HepG2 (cell line): Measurements from ENCODE around the gene NPB. TPM values are rescaled to one million over a fixed set of nuclear protein-coding genes. Genes with fewer than 3 reads are reported as not detected.

Source experiments
- BRF2 ChIP-seq: sonication (generic); formaldehyde crosslinking; IDR thresholded peaks from 2 replicates; pipeline ENCODE4 v1.8.1; 2022; ENCODE audit warnings: mild to moderate bottlenecking, missing genetic modification reagents
- FOXA1 ChIP-seq, 2 experiments: fragments of 450-650 bp in 1 of 2; sonication (generic) in 1 of 2; formaldehyde crosslinking in 1 of 2; IDR thresholded peaks; 2 replicates each; pipeline versions ENCODE4 v1.4.0 to v1.6.1; 2016 to 2020; ENCODE audit warnings: missing genetic modification reagents in 1 of 2
- IRF1 ChIP-seq: sonication (generic); formaldehyde crosslinking; IDR thresholded peaks from 2 replicates; pipeline ENCODE4 v1.4.0; 2020; ENCODE audit warnings: low read depth, mild to moderate bottlenecking, missing genetic modification reagents
- KDM5A ChIP-seq: fragments of 200-600 bp; sonication (generic); IDR thresholded peaks from 2 replicates; pipeline ENCODE4 v1.7.0; 2018; ENCODE audit warnings: antibody characterized with exemption, mild to moderate bottlenecking, low read length, borderline replicate concordance
- MBNL3 ChIP-seq: fragments of 250-450 bp; sonication (Bioruptor Pico); conservative IDR thresholded peaks from 2 replicates; pipeline ENCODE4 v1.8.0; 2022; ENCODE audit warnings: mild to moderate bottlenecking, inconsistent platforms
- SRY ChIP-seq: sonication (generic); formaldehyde crosslinking; IDR thresholded peaks from 2 replicates; pipeline ENCODE4 v1.8.0; 2022; ENCODE audit warnings: mild to moderate bottlenecking, missing genetic modification reagents
- TRIM24 ChIP-seq: sonication (generic); formaldehyde crosslinking; IDR thresholded peaks from 2 replicates; pipeline ENCODE4 v1.8.0; 2022; ENCODE audit warnings: mild to moderate bottlenecking, missing genetic modification reagents
- ZGPAT ChIP-seq: IDR thresholded peaks from 2 replicates; pipeline ENCODE4 v1.6.1; 2016; ENCODE audit warnings: mild to moderate bottlenecking
- ZNF343 ChIP-seq: sonication (generic); formaldehyde crosslinking; IDR thresholded peaks from 2 replicates; pipeline ENCODE4 v1.4.0; 2020; ENCODE audit warnings: mild to moderate bottlenecking, missing genetic modification reagents
- ZNF607 ChIP-seq: sonication (generic); formaldehyde crosslinking; IDR thresholded peaks from 2 replicates; pipeline ENCODE4 v1.5.1; 2020; ENCODE audit warnings: missing genetic modification reagents, mild to moderate bottlenecking, borderline replicate concordance
- ZNF768 ChIP-seq: sonication (generic); formaldehyde crosslinking; IDR thresholded peaks from 2 replicates; pipeline ENCODE4 v1.4.0; 2020; ENCODE audit warnings: missing genetic modification reagents
- ZSCAN5A ChIP-seq: sonication (generic); formaldehyde crosslinking; IDR thresholded peaks from 2 replicates; pipeline ENCODE4 v1.8.0; 2022; ENCODE audit warnings: mild to moderate bottlenecking, missing genetic modification reagents, borderline replicate concordance
- polyA plus RNA-seq, 8 experiments: library from polyadenylated mRNA; depleted of rRNA in 3 of 8; stranded (reverse) in 7 of 8; unstranded in 1 of 8; fragments of >200 nt; fragmentation: Illumina TruSeq in 4 of 8; extraction: Trizol in 4 of 8; gene quantifications; 2 replicates each; pipeline versions ENCODE4 v1.2.1 to v1.2.3, GENCODE V29; 2011 to 2016; ENCODE audit warnings: low read depth in 4 of 8, missing spikeins in 1 of 8, mixed read lengths in 1 of 8; ENCODE audit not compliant: insufficient read depth in 1 of 8
- total RNA-seq, 5 experiments: library from RNA; depleted of rRNA; stranded (reverse); fragments of >200 nt; fragmentation: Illumina TruSeq; extraction: Trizol; gene quantifications; 2 replicates each; pipeline ENCODE4 v1.2.3, GENCODE V29; 2016; ENCODE audit warnings: low read depth in 1 of 5
- TF ChIP-seq, protein P1 (sequence below): sonication (generic); formaldehyde crosslinking; IDR thresholded peaks from 2 replicates; pipeline ENCODE4 v1.5.0; 2020; ENCODE audit warnings: mild to moderate bottlenecking, missing genetic modification reagents
- TF ChIP-seq, protein P2 (sequence below): sonication (generic); formaldehyde crosslinking; IDR thresholded peaks from 2 replicates; pipeline ENCODE4 v1.8.1; 2023; ENCODE audit warnings: mild to moderate bottlenecking, inconsistent platforms, moderate library complexity, missing genetic modification reagents, borderline replicate concordance
- TF ChIP-seq, protein P3 (sequence below): sonication (generic); formaldehyde crosslinking; IDR thresholded peaks from 2 replicates; pipeline ENCODE4 v1.4.0; 2020; ENCODE audit warnings: mild to moderate bottlenecking, missing genetic modification reagents

NPB gene
- total and polyA plus RNA-seq, 2 of the 13 experiments (the other 11 are each of a cell fraction or from before 2014, with no cell fraction given), result 0.11 to 0.93 TPM

DNA sequence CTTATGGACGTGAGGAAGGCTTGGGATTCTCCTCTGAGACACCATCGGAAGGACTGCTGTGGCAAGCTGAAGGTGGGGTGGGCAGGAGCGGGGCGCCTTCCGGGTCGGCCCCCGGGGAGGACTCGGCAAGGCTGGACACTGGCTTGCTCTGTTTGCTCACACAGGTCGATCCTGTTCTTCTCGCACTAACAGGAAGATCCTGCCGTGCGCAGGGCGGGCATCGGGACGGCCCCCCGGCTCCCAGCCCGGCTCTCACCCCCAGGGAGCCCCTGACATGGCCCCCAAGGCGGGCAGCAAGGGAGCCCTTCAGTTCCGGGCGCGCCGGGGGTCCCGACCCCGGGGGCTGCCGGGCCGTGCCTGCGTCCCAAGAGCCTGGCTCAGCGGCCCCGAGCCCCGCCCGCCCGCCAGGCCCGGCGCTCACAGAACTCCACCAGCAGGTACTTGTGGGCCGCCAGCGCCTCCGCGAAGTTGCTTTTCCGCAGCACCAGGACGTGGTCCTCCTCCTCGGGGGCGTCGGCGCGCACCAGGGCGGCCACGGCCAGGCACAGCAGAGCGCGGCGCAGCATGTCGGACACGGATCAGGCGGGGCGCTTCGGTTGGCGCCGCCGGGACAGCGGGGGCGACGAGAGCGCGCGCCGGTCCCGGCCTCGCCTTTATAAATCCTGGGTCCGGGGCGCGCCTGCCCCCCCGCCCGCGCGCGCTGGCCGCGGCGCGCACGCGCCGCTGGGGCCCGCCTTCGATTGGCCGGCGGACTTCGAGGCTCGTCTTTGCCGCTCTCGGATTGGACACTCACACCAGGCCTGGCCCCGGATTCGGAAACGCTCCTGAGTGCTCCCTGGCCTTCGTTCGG lies 41.9 kb upstream of the NPB start, which contains the start of gene P4HB (continued):
- TF ChIP-seq ZGPAT (no peak), KDM5A (no peak), SRY (CRISPR knock-in tag) (peak; percentile 12; the same call in 1 of the 2 replicates), FOXA1 (IDR thresholded peaks at IDR 0.05) (no peak), FOXA1 (CRISPR knock-in tag; IDR thresholded peaks at IDR 0.05) (0 out of 2 replicates have a peak, but pooled peaks have one; percentile 9), TRIM24 (CRISPR knock-in tag) (no peak), ZNF343 (CRISPR knock-in tag) (peak; percentile 12; the same call in 1 of the 2 replicates), MBNL3 (CRISPR knock-in tag) (no peak; the same call in 1 of the 2 replicates), ZSCAN5A (CRISPR knock-in tag) (peak; percentile 76), ZNF607 (CRISPR knock-in tag) (peak; percentile 53; the same call in 1 of the 2 replicates), BRF2 (CRISPR knock-in tag) (peak; percentile 44; the same call in 1 of the 2 replicates), ZNF768 (peak; percentile 72), IRF1 (CRISPR knock-in tag) (no peak)
- TF ChIP-seq, protein P1, sequence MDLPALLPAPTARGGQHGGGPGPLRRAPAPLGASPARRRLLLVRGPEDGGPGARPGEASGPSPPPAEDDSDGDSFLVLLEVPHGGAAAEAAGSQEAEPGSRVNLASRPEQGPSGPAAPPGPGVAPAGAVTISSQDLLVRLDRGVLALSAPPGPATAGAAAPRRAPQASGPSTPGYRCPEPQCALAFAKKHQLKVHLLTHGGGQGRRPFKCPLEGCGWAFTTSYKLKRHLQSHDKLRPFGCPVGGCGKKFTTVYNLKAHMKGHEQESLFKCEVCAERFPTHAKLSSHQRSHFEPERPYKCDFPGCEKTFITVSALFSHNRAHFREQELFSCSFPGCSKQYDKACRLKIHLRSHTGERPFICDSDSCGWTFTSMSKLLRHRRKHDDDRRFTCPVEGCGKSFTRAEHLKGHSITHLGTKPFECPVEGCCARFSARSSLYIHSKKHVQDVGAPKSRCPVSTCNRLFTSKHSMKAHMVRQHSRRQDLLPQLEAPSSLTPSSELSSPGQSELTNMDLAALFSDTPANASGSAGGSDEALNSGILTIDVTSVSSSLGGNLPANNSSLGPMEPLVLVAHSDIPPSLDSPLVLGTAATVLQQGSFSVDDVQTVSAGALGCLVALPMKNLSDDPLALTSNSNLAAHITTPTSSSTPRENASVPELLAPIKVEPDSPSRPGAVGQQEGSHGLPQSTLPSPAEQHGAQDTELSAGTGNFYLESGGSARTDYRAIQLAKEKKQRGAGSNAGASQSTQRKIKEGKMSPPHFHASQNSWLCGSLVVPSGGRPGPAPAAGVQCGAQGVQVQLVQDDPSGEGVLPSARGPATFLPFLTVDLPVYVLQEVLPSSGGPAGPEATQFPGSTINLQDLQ, result 0 out of 2 replicates have a peak, but pooled peaks have one; percentile 60
- TF ChIP-seq, protein P2, sequence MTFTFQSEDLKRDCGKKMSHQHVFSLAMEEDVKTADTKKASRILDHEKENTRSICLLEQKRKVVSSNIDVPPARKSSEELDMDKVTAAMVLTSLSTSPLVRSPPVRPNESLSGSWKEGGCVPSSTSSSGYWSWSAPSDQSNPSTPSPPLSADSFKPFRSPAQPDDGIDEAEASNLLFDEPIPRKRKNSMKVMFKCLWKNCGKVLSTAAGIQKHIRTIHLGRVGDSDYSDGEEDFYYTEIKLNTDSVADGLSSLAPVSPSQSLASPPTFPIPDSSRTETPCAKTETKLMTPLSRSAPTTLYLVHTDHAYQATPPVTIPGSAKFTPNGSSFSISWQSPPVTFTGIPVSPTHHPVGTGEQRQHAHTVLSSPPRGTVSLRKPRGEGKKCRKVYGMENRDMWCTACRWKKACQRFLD (CRISPR knock-in tag), result no peak
- TF ChIP-seq, protein P3, sequence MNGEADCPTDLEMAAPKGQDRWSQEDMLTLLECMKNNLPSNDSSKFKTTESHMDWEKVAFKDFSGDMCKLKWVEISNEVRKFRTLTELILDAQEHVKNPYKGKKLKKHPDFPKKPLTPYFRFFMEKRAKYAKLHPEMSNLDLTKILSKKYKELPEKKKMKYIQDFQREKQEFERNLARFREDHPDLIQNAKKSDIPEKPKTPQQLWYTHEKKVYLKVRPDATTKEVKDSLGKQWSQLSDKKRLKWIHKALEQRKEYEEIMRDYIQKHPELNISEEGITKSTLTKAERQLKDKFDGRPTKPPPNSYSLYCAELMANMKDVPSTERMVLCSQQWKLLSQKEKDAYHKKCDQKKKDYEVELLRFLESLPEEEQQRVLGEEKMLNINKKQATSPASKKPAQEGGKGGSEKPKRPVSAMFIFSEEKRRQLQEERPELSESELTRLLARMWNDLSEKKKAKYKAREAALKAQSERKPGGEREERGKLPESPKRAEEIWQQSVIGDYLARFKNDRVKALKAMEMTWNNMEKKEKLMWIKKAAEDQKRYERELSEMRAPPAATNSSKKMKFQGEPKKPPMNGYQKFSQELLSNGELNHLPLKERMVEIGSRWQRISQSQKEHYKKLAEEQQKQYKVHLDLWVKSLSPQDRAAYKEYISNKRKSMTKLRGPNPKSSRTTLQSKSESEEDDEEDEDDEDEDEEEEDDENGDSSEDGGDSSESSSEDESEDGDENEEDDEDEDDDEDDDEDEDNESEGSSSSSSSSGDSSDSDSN (CRISPR knock-in tag), result no peak; the same call in 1 of the 2 replicates
